Activated gamma-delta T cell treated with anti-CD3 and anti-CD28 coated beads, Interleukin-2, amount 50 U/mL, for 16 hours (primary cell): ENCODE results near the gene FAM171A2.
"Not testable (repeated sequence)": the region's sequence is repeated elsewhere in the genome, so short reads cannot be mapped to it uniquely, and the experiment has no call there.

Experiments
- DNase-seq: peaks from one replicate; pipeline ENCODE4 v3.0.0-alpha.2; 2020; ENCODE audit warnings: low read depth

The FAM171A2 gene

GRCh38 chr17:44383861-44384260 lies 20.2 kb upstream of the FAM171A2 start:
- DNase-seq: no peak

DNA sequence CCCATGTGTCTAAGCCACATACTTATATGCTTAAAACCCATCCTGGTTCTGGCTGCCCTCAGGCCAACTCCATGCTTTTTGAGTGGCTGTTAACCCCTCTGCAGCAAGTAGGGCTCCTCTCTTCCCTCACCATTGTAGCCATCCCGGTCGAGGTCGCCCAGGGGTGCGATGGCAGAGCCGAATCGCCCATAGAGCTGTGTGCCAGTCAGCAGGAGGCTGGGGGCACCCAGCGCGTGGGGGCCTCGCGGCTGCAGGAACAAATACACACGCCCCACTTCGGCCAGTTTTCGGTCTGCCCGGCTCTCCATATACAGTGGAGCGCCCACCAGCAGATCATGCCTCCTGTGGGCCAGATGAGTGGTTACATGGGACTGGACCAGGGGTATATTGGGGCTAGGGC lies 19.7 kb upstream of the FAM171A2 start:
- no peak for DNase-seq

GRCh38 chr17:44382917-44383316 lies 19.3 kb upstream of the FAM171A2 start:
- no peak for DNase-seq

DNA sequence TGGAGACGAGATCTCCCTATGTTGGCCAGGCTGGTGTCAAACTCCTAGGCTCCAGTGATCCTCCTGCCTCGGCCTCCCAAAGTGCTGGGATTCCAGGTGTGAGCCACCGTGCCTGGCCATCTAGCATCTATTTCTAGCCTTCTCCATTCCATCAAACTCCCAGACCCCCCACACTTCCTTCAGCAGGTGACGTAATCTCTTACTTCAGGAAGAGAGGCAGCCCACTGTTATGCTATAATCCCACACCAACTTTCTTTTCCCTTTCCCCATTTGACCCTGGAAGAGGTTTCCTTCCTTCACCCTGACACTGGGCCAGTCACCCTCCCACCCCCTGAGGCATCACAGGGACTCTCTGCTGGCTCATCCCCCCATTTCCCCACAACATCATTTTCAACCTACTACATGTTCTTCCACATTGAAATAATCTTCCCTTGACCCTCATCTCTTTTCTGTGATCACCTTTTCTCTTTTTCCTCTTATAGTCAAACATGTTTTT lies 18.2 kb upstream of the FAM171A2 start:
- no peak for DNase-seq

DNA sequence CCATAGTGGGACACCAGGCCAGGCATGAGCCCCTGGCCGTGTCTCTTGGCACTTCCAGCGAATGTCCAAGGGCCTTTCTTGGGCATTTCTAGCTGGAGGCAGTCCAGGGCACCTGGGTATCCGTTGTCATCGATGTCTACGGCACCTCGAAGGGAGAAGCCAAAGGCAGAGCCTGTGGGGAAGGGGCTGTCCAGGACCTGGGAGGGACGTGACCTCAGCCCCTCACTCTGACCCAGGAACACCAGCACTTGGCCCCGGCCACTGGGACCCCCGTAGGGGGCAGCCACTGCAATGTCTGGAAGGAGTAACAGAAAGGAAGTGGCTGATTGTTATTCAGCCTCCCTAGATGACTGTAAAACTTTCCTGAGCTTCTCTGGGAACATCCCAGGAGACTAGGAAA lies 17.1 kb upstream of the FAM171A2 start:
- no peak for DNase-seq

GRCh38 chr17:44379887-44380286 lies 16.2 kb upstream of the FAM171A2 start:
- no peak for DNase-seq

DNA sequence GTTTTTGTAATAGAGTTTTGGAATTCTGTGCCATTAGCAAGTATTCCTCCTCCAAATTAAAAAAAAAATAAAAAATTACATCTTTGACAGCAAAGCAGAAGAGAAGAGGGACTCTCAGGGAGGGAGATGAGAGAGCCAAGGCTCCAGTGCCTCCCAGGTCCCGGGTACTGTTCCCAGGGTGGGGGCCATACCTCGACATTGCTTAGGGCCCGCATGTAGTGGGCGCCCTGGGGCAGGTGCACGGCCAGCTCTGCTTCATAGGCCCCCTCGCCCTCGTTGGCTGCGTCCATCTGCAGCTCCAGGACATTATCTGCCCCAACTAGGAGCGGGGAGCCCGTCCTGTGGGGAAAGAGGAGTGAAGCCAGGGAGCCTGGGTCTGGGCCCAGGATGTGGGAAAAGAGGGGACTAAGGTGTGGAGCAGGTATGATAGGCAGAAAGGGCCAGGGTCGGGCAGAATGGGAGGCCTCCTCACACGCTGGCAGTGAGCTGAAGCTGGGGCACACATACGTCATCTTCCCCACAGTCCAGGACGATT lies 14.6 kb upstream of the FAM171A2 start:
- DNase-seq: no peak

- no peak for DNase-seq
Observed at GRCh38 chr17:44376779-44377178, 13.1 kb upstream of the FAM171A2 start.

- DNase-seq: no peak
Observed at GRCh38 chr17:44376124-44376523, 12.5 kb upstream of the FAM171A2 start.

DNA sequence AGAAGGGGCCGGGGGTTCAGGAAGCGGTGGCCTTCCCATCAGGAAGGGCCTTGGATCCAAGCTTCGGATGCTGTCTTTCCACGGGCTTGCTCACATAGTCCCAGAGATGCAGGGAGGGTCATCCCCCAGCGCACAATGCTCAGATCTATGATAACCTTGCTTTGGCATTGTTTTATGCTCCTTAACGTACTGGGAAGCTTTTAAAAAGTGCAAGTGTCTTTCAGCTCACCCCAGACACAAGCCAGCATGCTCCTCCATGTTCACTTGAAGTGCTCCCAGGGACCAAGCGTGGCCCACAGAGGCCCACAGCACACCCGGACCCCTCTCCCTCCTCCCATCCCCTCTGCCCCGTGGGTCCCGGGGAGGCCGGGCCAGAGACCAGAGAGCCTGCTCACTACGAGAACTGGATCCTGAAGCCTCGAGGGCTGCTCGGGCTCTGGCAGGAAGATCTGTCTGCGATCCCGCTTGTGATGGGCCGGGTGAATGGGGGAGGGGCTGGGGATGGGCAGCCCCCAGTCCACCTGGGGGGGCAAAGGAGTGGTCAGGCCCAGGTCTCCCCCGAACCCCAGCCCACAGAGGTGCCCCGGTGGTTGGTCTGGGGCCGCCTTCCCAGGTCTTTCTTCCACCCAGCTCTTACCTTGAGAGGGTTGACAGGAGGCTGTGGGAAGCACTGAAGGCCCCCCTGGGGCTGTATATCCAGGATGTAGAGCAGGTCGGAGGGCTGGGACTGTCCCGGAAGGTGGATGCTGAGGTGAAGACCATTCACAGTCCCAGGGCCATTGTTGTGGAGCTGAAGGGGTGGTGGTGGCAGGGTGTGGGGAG lies 11.8 kb upstream of the FAM171A2 start:
- no peak for DNase-seq

GRCh38 chr17:44374306-44375195 lies 10.9 kb upstream of the FAM171A2 start:
- DNase-seq: no peak

DNA sequence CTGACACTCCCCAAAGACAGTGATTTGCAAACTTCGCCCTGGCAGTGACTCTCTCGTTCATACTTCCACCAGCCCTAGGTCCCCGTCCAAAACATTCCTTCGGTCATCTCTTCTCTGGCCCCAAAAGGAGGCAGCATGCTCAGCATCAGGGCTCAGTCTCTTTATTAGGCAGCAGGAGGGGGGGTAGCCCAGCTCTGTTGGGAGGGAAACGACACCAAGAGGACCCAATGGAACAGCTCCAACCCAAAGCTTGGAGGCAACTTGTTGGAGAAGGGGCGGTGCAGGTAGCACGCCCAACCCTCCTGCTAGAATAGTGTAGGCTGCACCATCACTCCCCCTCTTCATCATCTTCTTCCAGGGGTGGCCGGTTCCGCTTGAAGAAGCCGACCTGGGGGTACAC lies 8.4 kb upstream of the FAM171A2 start:
- DNase-seq: no peak

- not testable (repeated sequence) for DNase-seq
Observed at GRCh38 chr17:44369414-44370023, 5.9 kb upstream of the FAM171A2 start.

DNA sequence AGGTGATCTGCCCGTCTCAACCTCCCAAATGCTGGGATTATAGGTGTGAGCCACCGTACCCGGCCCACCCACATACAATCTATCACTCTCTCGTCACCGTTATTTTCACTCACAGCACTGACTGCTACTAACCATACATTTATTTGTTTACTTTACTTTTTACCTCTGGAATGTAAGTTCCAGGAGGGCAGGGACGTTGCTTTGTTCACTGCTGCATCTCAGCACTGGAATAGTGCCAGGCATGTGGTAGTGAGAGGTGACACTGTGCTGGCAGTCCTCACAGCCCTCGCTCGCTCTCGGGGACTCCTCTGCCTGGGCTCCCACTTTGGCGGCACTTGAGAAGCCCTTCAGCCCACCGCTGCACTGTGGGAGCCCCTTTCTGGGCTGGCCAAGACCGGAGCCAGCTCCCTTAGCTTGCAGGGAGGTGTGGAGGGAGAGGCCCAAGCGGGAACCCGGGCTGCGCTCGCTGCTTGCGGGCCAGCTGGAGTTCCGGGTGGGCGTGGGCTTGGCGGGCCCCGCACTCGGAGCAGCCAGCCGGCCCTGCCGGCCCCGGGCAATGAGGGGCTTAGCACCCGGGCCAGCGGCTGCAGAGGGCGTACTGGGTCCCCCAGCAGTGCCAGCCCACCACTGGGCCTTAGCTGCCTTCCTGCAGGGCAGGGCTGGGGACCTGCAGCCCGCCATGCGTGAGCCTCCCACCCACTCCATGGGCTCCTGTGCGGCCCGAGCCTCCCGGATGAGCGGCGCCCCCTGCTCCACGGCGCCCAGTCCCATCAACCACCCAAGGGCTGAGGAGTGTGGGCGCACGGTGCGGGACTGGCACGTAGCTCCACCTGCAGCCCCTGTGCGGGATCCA lies 5.0 kb upstream of the FAM171A2 start:
- not testable (repeated sequence) for DNase-seq

DNA sequence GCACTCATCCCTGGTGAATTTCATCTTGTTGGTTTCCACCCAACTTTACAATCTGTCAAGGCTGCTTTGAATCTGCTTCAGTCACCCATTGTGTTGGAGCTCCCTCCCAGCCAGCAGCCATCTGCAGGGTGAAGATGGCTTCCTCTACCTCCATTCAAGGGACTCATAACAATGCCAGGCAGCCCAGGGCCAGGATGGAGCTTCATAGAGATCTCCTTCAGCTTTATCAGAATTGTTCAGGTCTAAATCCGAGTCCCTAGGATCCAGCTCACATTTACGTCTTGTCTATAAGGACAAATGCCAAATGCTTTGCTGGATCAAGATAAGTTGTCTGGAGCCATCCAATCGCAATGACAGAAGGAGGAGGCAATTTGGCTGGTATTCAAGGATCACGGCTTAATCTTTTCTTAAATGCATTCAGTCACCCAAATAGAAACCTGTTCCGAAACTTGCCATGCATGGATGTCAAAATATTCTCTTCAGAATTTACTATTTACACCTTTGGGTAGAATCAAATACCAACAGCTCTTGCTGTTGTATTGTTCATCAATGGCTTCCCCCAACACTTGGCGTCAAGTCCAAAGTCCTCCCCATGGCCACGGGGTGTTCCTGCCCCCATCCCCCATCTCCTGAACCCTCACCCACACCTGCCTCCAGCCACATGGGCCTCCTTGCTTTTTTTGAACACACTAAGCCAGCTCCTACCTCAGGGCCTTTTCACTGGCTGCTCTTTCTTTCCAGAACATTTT lies 3.8 kb upstream of the FAM171A2 start:
- no peak for DNase-seq

- not testable (repeated sequence) for DNase-seq
Observed at GRCh38 chr17:44365051-44365450, 1.4 kb upstream of the FAM171A2 start.

DNA sequence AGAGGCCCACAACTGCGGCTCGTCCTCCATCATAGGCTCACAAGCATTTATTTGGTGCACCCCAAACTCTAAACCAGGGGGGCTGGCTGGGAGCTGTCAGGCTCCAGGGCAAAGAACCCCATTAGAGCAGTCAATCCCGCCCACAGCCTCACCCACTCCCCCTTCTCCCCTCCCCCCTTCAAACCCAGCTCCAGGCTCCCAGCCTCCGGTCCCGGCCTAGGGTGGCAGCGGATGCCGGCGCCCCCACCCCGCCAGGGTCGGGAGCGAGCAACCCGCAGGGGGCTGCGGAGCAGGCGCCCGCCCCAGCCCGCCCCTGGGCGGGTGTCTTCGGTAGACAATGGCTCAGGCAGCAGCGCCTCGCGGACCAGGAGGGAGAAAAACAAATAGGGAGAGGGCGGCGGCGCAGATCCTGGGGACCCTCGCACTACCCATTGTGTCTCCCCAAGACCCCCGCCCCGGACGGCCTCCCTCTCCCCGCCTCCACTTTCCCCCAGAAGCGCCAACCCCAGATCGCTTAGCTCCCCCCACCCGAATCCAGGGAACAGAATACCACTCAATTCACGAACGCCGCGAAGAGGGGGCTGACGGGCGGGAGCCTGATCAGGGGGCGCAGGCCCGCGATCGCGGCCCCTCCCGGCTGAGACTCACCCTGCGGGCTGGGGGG lies 572 bp downstream of the FAM171A2 start:
- DNase-seq: no peak

- no peak for DNase-seq
Observed at GRCh38 chr17:44362459-44362948, 1.1 kb downstream of the FAM171A2 start.

DNA sequence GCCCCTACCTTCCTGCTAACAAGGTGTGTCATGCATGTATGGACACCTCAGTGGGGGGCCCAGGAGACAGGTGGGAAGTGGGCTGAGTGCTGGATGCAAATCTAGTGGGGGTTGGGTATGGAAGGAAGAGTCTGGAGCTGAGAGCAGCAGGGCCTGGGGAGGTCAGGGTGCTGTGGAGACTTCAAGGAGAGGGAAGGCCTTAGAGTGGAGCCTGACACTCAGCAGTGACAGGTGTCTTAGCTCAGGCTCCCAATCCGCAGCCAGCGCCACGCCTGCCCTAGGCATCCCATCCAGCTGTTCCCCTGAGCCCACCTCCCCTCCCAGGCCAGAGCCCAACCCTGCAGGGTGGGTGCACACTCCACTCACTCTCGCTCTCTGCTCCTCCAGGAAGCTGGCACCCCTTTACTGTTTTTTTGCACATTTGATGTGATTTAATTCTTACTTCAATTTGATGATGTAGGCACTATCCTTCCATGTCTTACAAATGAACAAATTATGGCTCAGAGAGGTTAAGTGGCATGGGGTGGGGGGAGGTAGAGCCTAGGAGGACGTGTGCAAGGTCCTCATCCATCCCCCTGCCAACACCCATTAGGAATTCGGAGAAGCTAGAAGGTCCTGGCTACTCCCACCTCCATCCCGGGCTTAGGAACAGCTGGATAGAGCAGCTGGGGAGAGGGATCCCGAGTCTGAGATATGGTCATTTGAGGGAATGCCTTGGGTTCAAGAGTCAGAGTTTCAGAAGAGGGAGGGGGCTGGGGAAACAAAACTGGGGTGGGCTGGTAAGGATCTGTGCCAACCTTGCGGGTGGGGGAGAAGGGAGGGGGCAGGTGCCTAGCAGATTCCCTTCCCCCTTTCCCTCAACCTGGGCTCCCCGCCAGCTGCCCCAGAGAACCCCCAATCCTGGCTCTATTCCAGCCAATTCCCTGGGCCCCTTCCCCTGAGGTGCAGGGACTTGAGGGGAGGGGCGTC lies 2.1 kb downstream of the FAM171A2 start:
- DNase-seq: no peak
